Measurements from ENCODE around the gene RAB39B. TPM values are rescaled to one million over a fixed set of nuclear protein-coding genes. Genes with fewer than 3 reads are reported as not detected.
"Not testable (repeated sequence)": the region's sequence is repeated elsewhere in the genome, so short reads cannot be mapped to it uniquely, and the experiment has no call there.

RAB39B gene
- total RNA-seq (2014; rRNA removed; shearing (Covaris generic)) = 47.7 TPM in 2 replicates
- polyA plus RNA-seq (2014; cell fraction: nucleus; rRNA removed) = 13.8 and 20.0 TPM in 2 replicates

GRCh38 chrX:155263854-155264628 is at the start of gene RAB39B:
RAB39B (minus strand) TSS chrX:155264491; CDS start chrX:155264288, 203 bp downstream.
- peak; percentile 83 for DNase-seq (ENCODE audit: extremely low read depth, low read depth)

- peak; percentile 75 for DNase-seq (ENCODE audit: extremely low read depth, low read depth)
Measured at GRCh38 chrX:155313766-155314165, 49.5 kb upstream of the RAB39B start.

GRCh38 chrX:155293771-155294170 is 29.5 kb upstream of the RAB39B start:
- no peak for DNase-seq (ENCODE audit: extremely low read depth, low read depth)

GRCh38 chrX:155279873-155280272 is 15.6 kb upstream of the RAB39B start:
- DNase-seq (ENCODE audit: extremely low read depth, low read depth) = no peak

- no peak for DNase-seq (ENCODE audit: extremely low read depth, low read depth)
Measured at GRCh38 chrX:155270969-155271368, 6.7 kb upstream of the RAB39B start.

GRCh38 chrX:155267995-155268394 is 3.7 kb upstream of the RAB39B start:
- DNase-seq (ENCODE audit: extremely low read depth, low read depth) = not testable (repeated sequence)

GRCh38 chrX:155266439-155266838 is 2.1 kb upstream of the RAB39B start:
- no peak for DNase-seq (ENCODE audit: extremely low read depth, low read depth)

- DNase-seq (ENCODE audit: extremely low read depth, low read depth) = no peak
Measured at GRCh38 chrX:155262970-155263754, 1.1 kb downstream of the RAB39B start.

GRCh38 chrX:155259752-155260151 is 4.5 kb downstream of the RAB39B start:
- DNase-seq (ENCODE audit: extremely low read depth, low read depth) = no peak

- DNase-seq (ENCODE audit: extremely low read depth, low read depth) = no peak
Measured at GRCh38 chrX:155251391-155251790, 12.9 kb downstream of the RAB39B start.

GRCh38 chrX:155247497-155247896 is 16.8 kb downstream of the RAB39B start:
- DNase-seq (ENCODE audit: extremely low read depth, low read depth) = no peak

- DNase-seq (ENCODE audit: extremely low read depth, low read depth) = no peak
Measured at GRCh38 chrX:155246748-155247147, 17.5 kb downstream of the RAB39B start.

- no peak for DNase-seq (ENCODE audit: extremely low read depth, low read depth)
Measured at GRCh38 chrX:155242300-155242699, 22.0 kb downstream of the RAB39B start.

GRCh38 chrX:155237719-155238118 is 26.6 kb downstream of the RAB39B start:
- DNase-seq (ENCODE audit: extremely low read depth, low read depth) = no peak

GRCh38 chrX:155235891-155236290 is 28.4 kb downstream of the RAB39B start:
- no peak for DNase-seq (ENCODE audit: extremely low read depth, low read depth)

- DNase-seq (ENCODE audit: extremely low read depth, low read depth) = no peak
Measured at GRCh38 chrX:155231163-155231562, 33.1 kb downstream of the RAB39B start.

GRCh38 chrX:155225774-155226173 is 38.5 kb downstream of the RAB39B start:
- no peak for DNase-seq (ENCODE audit: extremely low read depth, low read depth)

- DNase-seq (ENCODE audit: extremely low read depth, low read depth) = not testable (repeated sequence)
Measured at GRCh38 chrX:155223746-155224145, 40.5 kb downstream of the RAB39B start.

- no peak for DNase-seq (ENCODE audit: extremely low read depth, low read depth)
Measured at GRCh38 chrX:155221351-155221750, 42.9 kb downstream of the RAB39B start.

GRCh38 chrX:155218777-155219176 is 45.5 kb downstream of the RAB39B start:
- no peak for DNase-seq (ENCODE audit: extremely low read depth, low read depth)

- no peak for DNase-seq (ENCODE audit: extremely low read depth, low read depth)
Measured at GRCh38 chrX:155216940-155217440, 47.3 kb downstream of the RAB39B start.
